Ishikawa (cell line): ENCODE data around the gene ZNF841.
A peak's percentile ranks its signal among the peaks of the same experiment; 100 is the strongest.

Experiments
- CEBPB ChIP-seq: IDR thresholded peaks from 2 replicates; pipeline ENCODE4 v1.6.1; 2012
- CREB1 ChIP-seq: IDR thresholded peaks from 2 replicates; pipeline ENCODE4 v1.6.1; 2012; ENCODE audit warnings: low read depth
- EGR1 ChIP-seq: IDR thresholded peaks from 2 replicates; pipeline ENCODE4 v1.6.1; 2012
- EP300 ChIP-seq: IDR thresholded peaks from 2 replicates; pipeline ENCODE4 v1.6.1; 2012; ENCODE audit warnings: borderline replicate concordance
- FOXM1 ChIP-seq: IDR thresholded peaks from 2 replicates; pipeline ENCODE4 v1.6.1; 2012; ENCODE audit warnings: low read depth, borderline replicate concordance
- NFIC ChIP-seq: IDR thresholded peaks from 2 replicates; pipeline ENCODE4 v1.6.1; 2012
- RAD21 ChIP-seq: IDR thresholded peaks from 2 replicates; pipeline ENCODE4 v1.6.1; 2012; ENCODE audit warnings: low read depth
- TAF1 ChIP-seq: IDR thresholded peaks from 2 replicates; pipeline ENCODE4 v1.6.1; 2012; ENCODE audit warnings: low read depth, mild to moderate bottlenecking
- TCF12 ChIP-seq: IDR thresholded peaks from 2 replicates; pipeline ENCODE4 v1.6.1; 2012; ENCODE audit warnings: low read depth
- TEAD4 ChIP-seq: IDR thresholded peaks from 2 replicates; pipeline ENCODE4 v1.6.1; 2012
- YY1 ChIP-seq: IDR thresholded peaks from 2 replicates; pipeline ENCODE4 v1.6.1; 2012; ENCODE audit warnings: low read depth
- ZBTB7A ChIP-seq: IDR thresholded peaks from 2 replicates; pipeline ENCODE4 v1.6.1; 2012; ENCODE audit warnings: low read depth
- TF ChIP-seq, protein P1 (sequence below): IDR thresholded peaks from 2 replicates; pipeline ENCODE4 v1.6.1; 2012
- TF ChIP-seq, protein P2 (sequence below): IDR thresholded peaks from 2 replicates; pipeline ENCODE4 v1.6.1; 2012
- TF ChIP-seq, protein P3 (sequence below): IDR thresholded peaks from 2 replicates; pipeline ENCODE4 v1.6.1; 2012; ENCODE audit warnings: low read depth, mild to moderate bottlenecking

ZNF841 gene

DNA sequence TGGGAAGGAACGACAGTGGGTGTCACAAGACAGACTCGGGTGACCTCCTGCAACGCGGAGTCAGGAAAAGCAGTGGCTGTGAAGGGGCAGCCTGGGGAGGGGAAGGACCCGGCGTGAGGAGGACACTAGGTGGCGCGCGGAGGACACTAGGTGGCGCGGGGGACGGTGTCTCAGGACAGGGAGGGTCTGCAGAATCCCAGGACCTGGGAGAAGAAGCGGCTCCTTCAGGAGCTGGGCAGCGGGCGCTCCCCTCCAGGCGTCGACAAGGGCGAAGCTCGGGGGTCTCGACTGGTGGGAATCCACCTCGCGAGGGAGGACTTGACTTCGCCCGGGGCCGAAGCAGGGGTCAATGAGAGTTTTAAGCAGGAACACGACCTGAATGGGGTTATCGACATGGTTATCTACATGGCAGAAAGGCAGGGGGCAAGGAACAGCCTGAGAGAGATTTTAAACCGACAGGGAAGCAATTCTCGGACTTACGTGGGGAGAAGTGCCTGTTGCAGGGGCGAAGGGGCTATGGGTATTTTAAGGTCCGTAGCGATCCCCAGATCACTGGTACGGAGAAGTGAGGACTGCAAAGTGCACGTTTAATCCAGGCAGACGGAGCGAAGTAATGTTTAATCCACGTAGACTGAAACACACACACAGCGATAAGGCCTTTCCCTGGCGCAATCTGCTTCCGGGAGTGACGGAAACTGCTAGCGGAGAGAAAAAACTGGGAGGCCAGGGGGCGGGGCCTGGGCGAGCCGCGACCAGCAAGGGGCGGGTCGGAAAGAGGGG, 43.9 kb upstream of the ZNF841 start, which contains the start of gene ZNF616:
Gene ZNF616 (minus strand): TSS at position 687 of the 780 bp plus-strand sequence. CDS start 9,426 bp downstream, outside the sequence.
- TF ChIP-seq ZBTB7A (peak; percentile 54; the same call in 1 of the 2 replicates), RAD21 (peak; percentile 77), TAF1 (peak; percentile 62), EGR1 (no peak)
- TF ChIP-seq, protein P1, sequence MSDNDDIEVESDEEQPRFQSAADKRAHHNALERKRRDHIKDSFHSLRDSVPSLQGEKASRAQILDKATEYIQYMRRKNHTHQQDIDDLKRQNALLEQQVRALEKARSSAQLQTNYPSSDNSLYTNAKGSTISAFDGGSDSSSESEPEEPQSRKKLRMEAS = peak; percentile 38; the same call in 1 of the 2 replicates

DNA sequence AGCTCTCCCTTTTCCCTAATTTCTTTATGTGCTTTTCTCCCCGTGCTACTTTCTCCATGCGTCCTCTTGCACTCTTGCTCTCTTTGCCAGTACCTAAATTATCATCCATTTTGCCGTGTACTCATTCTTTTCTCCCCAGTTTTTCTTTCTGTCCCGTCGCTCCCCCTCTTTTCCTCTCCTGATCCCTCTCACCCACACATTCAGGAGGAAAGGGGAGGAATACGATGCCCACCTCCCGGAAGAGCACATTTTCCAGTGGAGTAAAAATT, 43.4 kb upstream of the ZNF841 start:
- TF ChIP-seq RAD21 = no peak
- TF ChIP-seq CEBPB = no peak
- TF ChIP-seq TEAD4 = no peak
- no peak for TF ChIP-seq TCF12
- TF ChIP-seq ZBTB7A = no peak
- no peak for TF ChIP-seq NFIC
- no peak for TF ChIP-seq FOXM1
- TF ChIP-seq EP300 = no peak
- TF ChIP-seq YY1 = no peak
- TF ChIP-seq, protein P2, sequence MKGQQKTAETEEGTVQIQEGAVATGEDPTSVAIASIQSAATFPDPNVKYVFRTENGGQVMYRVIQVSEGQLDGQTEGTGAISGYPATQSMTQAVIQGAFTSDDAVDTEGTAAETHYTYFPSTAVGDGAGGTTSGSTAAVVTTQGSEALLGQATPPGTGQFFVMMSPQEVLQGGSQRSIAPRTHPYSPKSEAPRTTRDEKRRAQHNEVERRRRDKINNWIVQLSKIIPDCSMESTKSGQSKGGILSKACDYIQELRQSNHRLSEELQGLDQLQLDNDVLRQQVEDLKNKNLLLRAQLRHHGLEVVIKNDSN = no peak
- TF ChIP-seq, protein P1 = no peak
- TF ChIP-seq CREB1 = no peak
- no peak for TF ChIP-seq EGR1
- TF ChIP-seq, protein P3, sequence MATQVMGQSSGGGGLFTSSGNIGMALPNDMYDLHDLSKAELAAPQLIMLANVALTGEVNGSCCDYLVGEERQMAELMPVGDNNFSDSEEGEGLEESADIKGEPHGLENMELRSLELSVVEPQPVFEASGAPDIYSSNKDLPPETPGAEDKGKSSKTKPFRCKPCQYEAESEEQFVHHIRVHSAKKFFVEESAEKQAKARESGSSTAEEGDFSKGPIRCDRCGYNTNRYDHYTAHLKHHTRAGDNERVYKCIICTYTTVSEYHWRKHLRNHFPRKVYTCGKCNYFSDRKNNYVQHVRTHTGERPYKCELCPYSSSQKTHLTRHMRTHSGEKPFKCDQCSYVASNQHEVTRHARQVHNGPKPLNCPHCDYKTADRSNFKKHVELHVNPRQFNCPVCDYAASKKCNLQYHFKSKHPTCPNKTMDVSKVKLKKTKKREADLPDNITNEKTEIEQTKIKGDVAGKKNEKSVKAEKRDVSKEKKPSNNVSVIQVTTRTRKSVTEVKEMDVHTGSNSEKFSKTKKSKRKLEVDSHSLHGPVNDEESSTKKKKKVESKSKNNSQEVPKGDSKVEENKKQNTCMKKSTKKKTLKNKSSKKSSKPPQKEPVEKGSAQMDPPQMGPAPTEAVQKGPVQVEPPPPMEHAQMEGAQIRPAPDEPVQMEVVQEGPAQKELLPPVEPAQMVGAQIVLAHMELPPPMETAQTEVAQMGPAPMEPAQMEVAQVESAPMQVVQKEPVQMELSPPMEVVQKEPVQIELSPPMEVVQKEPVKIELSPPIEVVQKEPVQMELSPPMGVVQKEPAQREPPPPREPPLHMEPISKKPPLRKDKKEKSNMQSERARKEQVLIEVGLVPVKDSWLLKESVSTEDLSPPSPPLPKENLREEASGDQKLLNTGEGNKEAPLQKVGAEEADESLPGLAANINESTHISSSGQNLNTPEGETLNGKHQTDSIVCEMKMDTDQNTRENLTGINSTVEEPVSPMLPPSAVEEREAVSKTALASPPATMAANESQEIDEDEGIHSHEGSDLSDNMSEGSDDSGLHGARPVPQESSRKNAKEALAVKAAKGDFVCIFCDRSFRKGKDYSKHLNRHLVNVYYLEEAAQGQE = no peak

DNA sequence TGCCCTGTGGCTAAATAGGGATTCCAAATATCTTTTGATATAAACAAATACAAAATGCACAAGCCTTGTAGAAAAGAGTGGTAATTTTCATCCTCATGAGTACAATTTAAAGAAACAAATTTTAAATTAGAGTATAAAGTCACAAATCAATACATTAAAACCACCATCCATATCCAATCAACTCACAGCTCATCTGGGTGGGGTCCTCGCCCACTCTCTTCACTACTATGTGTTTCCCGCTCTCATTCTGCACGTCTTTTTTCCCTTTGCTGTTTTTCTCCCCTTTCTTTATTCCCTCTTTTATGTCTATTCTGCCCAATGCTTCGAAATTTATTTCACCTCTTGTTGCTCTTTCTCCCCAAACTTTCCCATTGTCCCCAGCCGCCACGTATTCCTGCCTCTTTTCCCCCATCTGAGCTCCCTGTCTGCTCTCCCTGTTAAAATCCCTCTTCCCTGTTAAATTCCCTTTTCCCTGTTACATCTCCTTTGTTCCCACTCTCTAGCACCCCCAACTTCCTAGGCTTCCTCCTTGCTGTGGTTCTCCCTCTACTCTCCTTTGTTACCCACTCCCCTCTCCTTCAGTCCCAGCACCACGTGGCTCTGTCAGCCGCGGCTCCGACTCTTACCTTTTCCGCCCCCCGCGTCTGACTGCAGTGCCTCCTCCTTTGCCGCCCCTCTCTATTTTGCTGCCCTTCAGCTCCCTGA, 42.9 kb upstream of the ZNF841 start:
- TF ChIP-seq, protein P1 = peak; percentile 85
- no peak for TF ChIP-seq EP300
- TF ChIP-seq, protein P2 = peak; percentile 76

DNA sequence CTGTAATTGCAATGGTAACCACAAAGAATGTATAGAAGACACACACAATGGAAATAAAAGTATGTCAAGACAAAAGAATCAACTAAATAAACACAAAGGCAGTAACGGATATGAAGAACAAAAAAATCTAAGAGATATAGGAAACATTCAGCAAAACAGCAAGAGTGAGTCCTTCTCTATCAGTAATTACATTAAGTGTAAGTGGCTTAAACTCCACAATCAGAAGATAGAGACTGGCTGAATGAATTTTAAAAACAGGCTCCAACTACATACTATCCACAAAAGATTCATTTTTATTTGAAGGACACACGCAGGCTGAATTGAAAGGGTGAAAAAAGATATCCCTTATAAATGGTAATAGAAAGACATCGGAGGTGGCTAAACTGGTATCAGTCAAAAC, 24.7 kb upstream of the ZNF841 start:
- TF ChIP-seq TEAD4 (no peak), NFIC (no peak), EP300 (no peak), TCF12 (no peak)
- TF ChIP-seq, protein P2 = no peak
- TF ChIP-seq, protein P3 = no peak

DNA sequence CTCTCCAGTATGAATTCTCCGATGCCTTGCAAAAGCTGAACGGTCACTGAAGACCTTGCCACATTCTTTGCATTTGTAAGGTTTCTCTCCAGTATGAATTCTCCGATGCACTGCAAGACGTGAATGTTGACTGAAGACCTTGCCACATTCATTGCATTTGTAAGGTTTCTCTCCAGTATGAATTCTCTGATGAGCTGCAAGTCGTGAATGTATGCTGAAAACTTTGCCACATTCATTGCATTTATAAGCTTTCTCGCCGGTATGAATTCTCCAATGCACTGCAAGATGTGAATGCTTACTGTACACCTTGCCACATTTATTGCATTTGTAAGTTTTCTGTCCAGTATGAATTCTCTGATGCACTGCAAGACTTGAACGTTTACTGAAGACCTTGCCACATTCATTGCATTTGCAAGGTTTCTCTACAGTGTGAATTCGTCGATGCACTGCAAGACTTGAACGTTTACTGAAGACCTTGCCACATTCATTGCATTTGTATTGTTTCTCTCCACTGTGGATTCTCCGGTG, 20.0 kb upstream of the ZNF841 start:
- TF ChIP-seq, protein P2 = peak; percentile 27; the same call in 1 of the 2 replicates
- no peak for TF ChIP-seq CEBPB
